SK-N-SH (cell line): Measurements from ENCODE around the gene PLD1. TPM values are rescaled to one million over a fixed set of nuclear protein-coding genes. Genes with fewer than 3 reads are reported as not detected.

Experiments used
- CTCF ChIA-PET: fragments of 300-600, 350-600 bp; formaldehyde crosslinking; extraction: SDS; loops from one replicate; lab custom pipeline; 2021; lab: Yijun Ruan, JAX
- POLR2A ChIA-PET: fragments of 350-600 bp; sonication (Branson Sonifier 250); formaldehyde crosslinking; extraction: SDS; loops from one replicate; lab custom pipeline; 2020; ENCODE audit warnings: antibody characterized with exemption, inconsistent platforms; lab: Yijun Ruan, JAX
- DNase-seq: peaks from one replicate; pipeline ENCODE4 v3.0.0; 2012
- H2AFZ ChIP-seq: fragments of 200-600 bp; sonication (generic); 2 replicates; pipeline ENCODE4 v1.8.1; 2016; ENCODE audit warnings: antibody characterized with exemption, mild to moderate bottlenecking, low read depth
- H3F3A ChIP-seq: fragments of 200-600 bp; sonication (generic); replicated peaks from 2 replicates; pipeline ENCODE3; 2016; ENCODE audit warnings: antibody characterized with exemption, mild to moderate bottlenecking; ENCODE audit not compliant: insufficient read depth
- H3K27ac ChIP-seq, 2 experiments: fragments of 200-500 bp in 1 of 2; fragments of 200-600 bp in 1 of 2; sonication (Bioruptor generic) in 1 of 2; sonication (generic), shearing (Covaris generic) in 1 of 2; 2 replicates each; pipeline versions ENCODE4 v1.5.1 to v1.6.1; 2014 to 2016; ENCODE audit warnings: low read depth in 2 of 2, inconsistent platforms in 1 of 2, low read length in 1 of 2, mild to moderate bottlenecking in 1 of 2, mixed read lengths in 1 of 2
- H3K27me3 ChIP-seq: fragments of 200-600 bp; sonication (generic), shearing (Covaris generic); 2 replicates; pipeline ENCODE4 v1.6.1; 2016; ENCODE audit warnings: mixed run types; ENCODE audit not compliant: insufficient read depth
- H3K36me3 ChIP-seq, 2 experiments: fragments of 200-500 bp in 1 of 2; fragments of 200-600 bp in 1 of 2; sonication (Bioruptor generic) in 1 of 2; sonication (generic) in 1 of 2; replicated peaks in 1 of 2; 2 replicates each; pipeline versions ENCODE3 to v1.5.1; 2014 to 2016; ENCODE audit warnings: low read length in 1 of 2, mild to moderate bottlenecking in 1 of 2; ENCODE audit not compliant: insufficient read depth in 2 of 2, control insufficient read depth in 1 of 2
- H3K4me1 ChIP-seq, 2 experiments: fragments of 200-500 bp in 1 of 2; fragments of 200-600 bp in 1 of 2; sonication (Bioruptor generic) in 1 of 2; sonication (generic), shearing (Covaris generic) in 1 of 2; 2 replicates each; pipeline versions ENCODE4 v1.5.1 to v1.6.1; 2014 to 2016; ENCODE audit warnings: low read depth in 1 of 2, low read length in 1 of 2, mixed run types in 1 of 2; ENCODE audit not compliant: insufficient read depth in 2 of 2, control insufficient read depth in 1 of 2
- H3K4me2 ChIP-seq: fragments of 200-600 bp; sonication (generic), shearing (Covaris generic); 2 replicates; pipeline ENCODE4 v1.6.1; 2017; ENCODE audit warnings: mixed run types
- H3K4me3 ChIP-seq, 2 experiments: fragments of 200-500 bp in 1 of 2; fragments of 200-600 bp in 1 of 2; sonication (Bioruptor generic) in 1 of 2; sonication (generic), shearing (Covaris generic) in 1 of 2; 2 replicates each; pipeline versions ENCODE4 v1.5.1 to v1.8.1; 2014 to 2016; ENCODE audit warnings: low read depth in 2 of 2, inconsistent platforms in 1 of 2, low read length in 1 of 2, mild to moderate bottlenecking in 1 of 2, mixed read lengths in 1 of 2, moderate library complexity in 1 of 2
- H3K79me2 ChIP-seq: fragments of 200-600 bp; sonication (generic); 2 replicates; pipeline ENCODE4 v1.8.1; 2017; ENCODE audit warnings: mild to moderate bottlenecking; ENCODE audit not compliant: insufficient read depth
- H3K9ac ChIP-seq: fragments of 200-600 bp; sonication (generic); 2 replicates; pipeline ENCODE4 v1.6.1; 2017; ENCODE audit warnings: mixed run types
- H3K9me2 ChIP-seq: fragments of 200-600 bp; sonication (generic); 2 replicates; pipeline ENCODE4 v1.6.1; 2017; ENCODE audit warnings: mixed run types
- H3K9me3 ChIP-seq: fragments of 200-600 bp; sonication (generic); 2 replicates; pipeline ENCODE4 v1.6.1; 2017; ENCODE audit warnings: mixed run types, mild to moderate bottlenecking, moderate library complexity
- H4K20me1 ChIP-seq: fragments of 200-600 bp; sonication (generic); 2 replicates; pipeline ENCODE4 v1.6.1; 2017; ENCODE audit warnings: mild to moderate bottlenecking, mixed run types; ENCODE audit not compliant: insufficient read depth
- CTCF ChIP-seq: fragments of 200-600 bp; sonication (generic); IDR thresholded peaks from 2 replicates; pipeline ENCODE4 v1.6.1; 2017; ENCODE audit warnings: antibody characterized with exemption, mild to moderate bottlenecking, moderate library complexity
- ELF1 ChIP-seq: IDR thresholded peaks from 2 replicates; pipeline ENCODE4 v1.4.0; 2012
- FOXM1 ChIP-seq: IDR thresholded peaks from 2 replicates; pipeline ENCODE4 v1.4.0; 2012; ENCODE audit warnings: low read depth, mild to moderate bottlenecking
- RAD21 ChIP-seq: IDR thresholded peaks from 2 replicates; pipeline ENCODE4 v1.6.1; 2012; ENCODE audit warnings: mild to moderate bottlenecking, low read length
- SIN3A ChIP-seq: IDR thresholded peaks from 2 replicates; pipeline ENCODE4 v1.6.1; 2012; ENCODE audit warnings: low read depth, mild to moderate bottlenecking, low read length, moderate library complexity, borderline replicate concordance
- SMC3 ChIP-seq: IDR thresholded peaks from 2 replicates; pipeline ENCODE4 v1.6.1; 2012; ENCODE audit warnings: low read depth, low read length, improper control_type of control experiment
- TAF1 ChIP-seq: IDR thresholded peaks from 2 replicates; pipeline ENCODE4 v1.6.1; 2012; ENCODE audit warnings: low read depth, mild to moderate bottlenecking, low read length, moderate library complexity, borderline replicate concordance
- TEAD4 ChIP-seq: IDR thresholded peaks from 2 replicates; pipeline ENCODE4 v1.4.0; 2012; ENCODE audit warnings: mild to moderate bottlenecking, borderline replicate concordance; ENCODE audit not compliant: insufficient read depth
- WGBS: methylation state at CpG from one replicate; pipeline ENCODE4 v1.1.6; 2017; ENCODE audit warnings: low lambda C conversion rate; 5-methylcytosine and 5-hydroxymethylcytosine counted together
- polyA plus RNA-seq, 3 experiments: library from polyadenylated mRNA; depleted of rRNA; stranded (reverse); fragments of >200 nt; gene quantifications; 2 replicates each; pipeline ENCODE4 v1.2.3, GENCODE V29; 2012

Gene PLD1
- polyA plus RNA-seq, 1 of the 3 experiments (the other 2 are of a cell fraction), result 6.2 TPM

GRCh38 chr3:171566803-171567422 lies 243.4 kb downstream of the PLD1 start:
- POLR2A ChIA-PET, result no interaction called here
- no peaks in the 10 kb centered on the region for H4K20me1 ChIP-seq
- H2AFZ ChIP-seq, result no peak overlapping the region
- CTCF ChIA-PET, result interaction anchor here (0.6 to 4.4 kb wide), 46 partner anchors 8 to 1037 kb away, joined by 3 to 57 read pairs (median 4); no protein-coding TSS in a partner anchor
- no peaks in the 10 kb centered on the region for H3K36me3 ChIP-seq
- 3% methylated on average over 4 of the region's 4 CpGs for WGBS
- H3K9ac ChIP-seq, result no peak overlapping the region
- no peaks in the 10 kb centered on the region for H3K79me2 ChIP-seq
- no peaks in the 10 kb centered on the region for H3K27me3 ChIP-seq
- H3K9me2 ChIP-seq, result no peaks in the 10 kb centered on the region
- no peaks in the 10 kb centered on the region for H3F3A ChIP-seq
- no peaks in the 10 kb centered on the region; a peak in 1 of 4 replicates for H3K4me1 ChIP-seq
- TF ChIP-seq SMC3 (peak; percentile 80), TEAD4 (no peak), SIN3A (no peak), FOXM1 (0 out of 2 replicates have a peak, but pooled peaks have one; percentile 22), CTCF (peak; percentile 88), RAD21 (peak; percentile 96), ELF1 (no peak)
- no peak overlapping the region for H3K4me3 ChIP-seq
- no peak overlapping the region for H3K27ac ChIP-seq
- no peak overlapping the region for H3K4me2 ChIP-seq
- DNase-seq, result peak; percentile 50
- no peaks in the 10 kb centered on the region for H3K9me3 ChIP-seq

GRCh38 chr3:171565481-171566058 lies 244.7 kb downstream of the PLD1 start:
- Histone ChIP-seq H3K4me2 (no peak overlapping the region), H3K4me3 (no peak overlapping the region), H3K79me2 (no peaks in the 10 kb centered on the region), H3K9ac (no peak overlapping the region), H3K9me3 (no peaks in the 10 kb centered on the region), H3F3A (no peaks in the 10 kb centered on the region), H3K27me3 (no peaks in the 10 kb centered on the region), H4K20me1 (no peaks in the 10 kb centered on the region), H3K36me3 (no peaks in the 10 kb centered on the region), H2AFZ (no peak overlapping the region), H3K4me1 (no peaks in the 10 kb centered on the region; a peak in 1 of 4 replicates), H3K9me2 (no peaks in the 10 kb centered on the region), H3K27ac (no peak overlapping the region)
- TF ChIP-seq SMC3, result 0 out of 2 replicates have a peak, but pooled peaks have one; percentile 0
- no peak for TF ChIP-seq TAF1
- CTCF ChIA-PET, result interaction anchor here (0.7 to 4.4 kb wide), 20 partner anchors 15 to 605 kb away, joined by 3 to 57 read pairs (median 5); no protein-coding TSS in a partner anchor
- POLR2A ChIA-PET, result no interaction called here
- no peak for DNase-seq
- 80% methylated on average over 2 of the region's 2 CpGs for WGBS
